ENCODE measurements around the gene FURIN. TPM values are rescaled to one million over a fixed set of nuclear protein-coding genes. Genes with fewer than 3 reads are reported as not detected.

Gene FURIN
- total RNA-seq, 1 donor from 2014 or later: 47.6 TPM

- H3K4me3 ChIP-seq: peak overlapping the region in 1 of 2 donors; percentile 81
- intact Hi-C loops (cut with DNase I): no loop called here
- DNase-seq (ENCODE audit: extremely low spot score in 2 of 2): no peak
- peaks cover 57% of the 10 kb centered on the region for H3K4me1 ChIP-seq
- TF ChIP-seq POLR2A (IDR thresholded peaks at IDR 0.05) (no peak), POLR2AphosphoS5 (IDR thresholded peaks at IDR 0.05; ENCODE audit: insufficient read depth in 1 of 2, low read depth in 1 of 2) (peak; percentile 51 to 86)
- H3K36me3 ChIP-seq: no peaks in the 10 kb centered on the region
- no peaks in the 10 kb centered on the region for H3K9me3 ChIP-seq
- no peaks in the 10 kb centered on the region for H3K27me3 ChIP-seq
- H3K27ac ChIP-seq: peak overlapping the region; percentile 89
Measured at GRCh38 chr15:90869601-90870353, 1.4 kb downstream of the FURIN start.

DNA sequence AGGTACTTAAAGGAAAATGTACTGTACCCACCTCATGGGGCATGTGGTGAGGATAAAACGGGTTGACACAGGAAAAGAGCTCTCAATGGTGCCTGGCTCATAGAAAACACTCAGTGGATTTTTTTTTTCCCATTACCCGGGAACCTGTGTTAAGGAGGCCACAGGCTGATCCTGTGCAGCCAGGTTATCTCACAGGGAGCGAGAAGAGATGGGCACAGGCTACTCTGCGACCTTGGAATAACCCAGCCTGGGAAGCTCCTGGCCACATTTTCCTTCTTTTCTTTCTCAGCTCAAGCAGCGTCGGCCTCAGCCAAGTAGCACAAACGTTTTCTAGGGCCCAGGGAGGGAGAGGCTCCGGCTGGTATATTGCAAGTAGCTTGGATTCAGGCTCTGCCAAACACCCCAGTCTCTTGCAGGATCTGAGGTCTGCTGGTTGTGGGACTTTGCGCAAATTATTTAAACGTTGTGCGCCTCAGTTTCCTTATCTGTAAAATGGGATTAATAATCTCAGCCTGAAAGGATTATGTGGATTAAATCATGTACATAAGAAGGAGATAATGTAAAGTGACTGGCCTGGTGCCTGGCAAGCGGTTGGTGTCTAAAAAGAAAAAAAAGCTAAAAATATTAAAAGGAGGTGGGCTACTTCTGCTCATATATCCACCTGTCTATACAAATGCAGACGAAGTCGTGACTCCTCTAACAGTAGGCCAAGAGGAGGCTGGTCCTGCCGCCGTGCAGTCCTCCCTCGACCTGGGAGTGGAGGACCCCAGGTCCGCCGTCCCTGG, 2.2 kb downstream of the FURIN start:
- H3K9me3 ChIP-seq: no peaks in the 10 kb centered on the region
- TF ChIP-seq POLR2AphosphoS5 (IDR thresholded peaks at IDR 0.05; ENCODE audit: insufficient read depth in 1 of 2, low read depth in 1 of 2): no peak
- no peak for TF ChIP-seq POLR2A (IDR thresholded peaks at IDR 0.05)
- TF ChIP-seq CTCF (IDR thresholded peaks at IDR 0.05): no peak
- intact Hi-C loops (cut with DNase I): no loop called here
- peak overlapping the region; percentile 89 for H3K27ac ChIP-seq
- H3K27me3 ChIP-seq: no peaks in the 10 kb centered on the region
- H3K4me1 ChIP-seq: peaks cover 57% of the 10 kb centered on the region
- no peak for DNase-seq (ENCODE audit: extremely low spot score in 2 of 2)
- peak overlapping the region; percentile 74 to 81 for H3K4me3 ChIP-seq
- H3K36me3 ChIP-seq: no peaks in the 10 kb centered on the region

DNA sequence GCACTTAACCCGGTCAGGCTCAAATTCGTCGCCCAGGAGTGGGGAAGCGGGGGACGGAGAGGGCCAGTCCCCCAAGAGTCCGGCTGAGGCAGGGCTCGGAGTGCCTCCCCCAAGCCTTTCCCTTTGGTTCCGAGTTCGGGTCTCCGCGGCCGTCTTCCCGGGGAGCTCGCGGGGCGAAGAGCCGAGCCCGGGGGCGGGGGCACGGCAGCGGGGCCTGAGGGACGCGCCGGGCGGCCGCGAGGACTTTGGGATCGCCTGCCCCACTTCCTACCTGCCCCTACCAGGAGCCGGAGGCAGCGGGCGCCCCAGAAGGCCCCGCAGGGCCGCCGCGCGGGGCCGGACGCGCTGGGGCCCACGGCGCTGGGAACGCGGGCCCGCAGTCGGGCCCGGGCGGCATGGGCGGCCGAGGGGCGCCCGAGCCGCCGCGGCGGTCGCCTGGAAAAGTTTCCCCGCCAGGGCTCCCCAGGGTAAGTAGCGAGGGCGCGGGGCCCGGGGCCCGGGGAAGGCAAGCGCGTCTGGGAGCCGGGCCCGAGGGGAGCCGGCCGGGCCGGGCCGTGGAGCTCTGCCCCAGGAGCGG, 2.8 kb downstream of the FURIN start:
- TF ChIP-seq CTCF (IDR thresholded peaks at IDR 0.05) (no peak), POLR2AphosphoS5 (IDR thresholded peaks at IDR 0.05; ENCODE audit: insufficient read depth in 1 of 2, low read depth in 1 of 2) (peak in 1 of 2 donors; percentile 37)
- H3K4me3 ChIP-seq: peak overlapping the region; percentile 74 to 81
- no peaks in the 10 kb centered on the region for H3K9me3 ChIP-seq
- H3K4me1 ChIP-seq: peaks cover 57% of the 10 kb centered on the region
- intact Hi-C loops (cut with DNase I): no loop called here
- H3K27ac ChIP-seq: peak overlapping the region; percentile 89
- no peaks in the 10 kb centered on the region for H3K27me3 ChIP-seq
- DNase-seq (ENCODE audit: extremely low spot score in 2 of 2): no peak
- H3K36me3 ChIP-seq: peaks cover 0 to 7% of the 10 kb centered on the region in 2 donors

DNA sequence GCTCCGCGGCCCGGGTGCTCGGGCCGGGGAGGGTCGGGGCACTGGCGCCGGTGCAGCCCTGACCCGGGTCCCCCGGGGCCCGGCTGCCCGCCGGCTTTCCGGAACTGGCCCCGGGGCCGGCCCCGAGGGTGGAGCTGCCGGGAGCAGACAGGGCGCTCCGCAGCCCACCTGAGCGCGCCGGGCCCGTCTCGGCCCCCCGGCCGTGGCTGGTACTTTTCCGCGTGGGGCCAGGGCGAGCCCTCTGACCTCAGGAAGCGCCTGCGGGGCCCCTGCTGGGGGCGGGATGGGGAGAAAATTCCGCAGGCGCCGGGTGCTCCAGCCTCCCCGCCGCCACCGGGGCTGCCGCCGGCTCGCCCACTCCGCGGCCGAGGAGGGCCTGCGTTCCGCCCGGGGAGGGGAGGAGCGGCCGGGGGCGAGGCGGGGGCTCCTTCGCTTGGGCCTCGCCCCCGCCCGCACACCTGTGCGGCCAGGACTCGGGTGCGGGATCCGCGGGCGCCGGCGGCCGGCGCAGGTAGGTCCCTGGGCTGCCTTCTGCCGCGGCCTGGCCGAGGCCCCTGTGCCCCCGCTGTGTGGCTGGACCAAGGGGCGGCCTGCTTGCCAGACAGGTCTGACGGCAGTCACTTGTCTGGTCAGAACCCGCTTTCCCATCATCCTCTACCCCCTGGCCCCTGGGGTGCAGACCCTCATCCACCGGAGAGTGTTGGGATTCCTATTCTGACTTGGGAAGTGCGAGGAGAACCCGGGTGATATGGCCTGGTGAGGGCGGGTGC, 3.5 kb downstream of the FURIN start:
- peaks cover 57% of the 10 kb centered on the region for H3K4me1 ChIP-seq
- intact Hi-C loops (cut with DNase I): no loop called here
- TF ChIP-seq POLR2A (IDR thresholded peaks at IDR 0.05): no peak
- no peak for TF ChIP-seq POLR2AphosphoS5 (IDR thresholded peaks at IDR 0.05; ENCODE audit: insufficient read depth in 1 of 2, low read depth in 1 of 2)
- no peak for TF ChIP-seq CTCF (IDR thresholded peaks at IDR 0.05)

More for the DNA sequence above, 3.5 kb downstream of the FURIN start:
- no peak for DNase-seq (ENCODE audit: extremely low spot score in 2 of 2)
- Histone ChIP-seq H3K4me3 (peak overlapping the region; percentile 74 to 81), H3K27ac (peak overlapping the region; percentile 89), H3K27me3 (no peaks in the 10 kb centered on the region), H3K9me3 (no peaks in the 10 kb centered on the region), H3K36me3 (peaks cover 0 to 14% of the 10 kb centered on the region in 2 donors)

Data from vagina (tissue), 2 donors.